ENCODE results near the gene CNOT6.

DNA sequence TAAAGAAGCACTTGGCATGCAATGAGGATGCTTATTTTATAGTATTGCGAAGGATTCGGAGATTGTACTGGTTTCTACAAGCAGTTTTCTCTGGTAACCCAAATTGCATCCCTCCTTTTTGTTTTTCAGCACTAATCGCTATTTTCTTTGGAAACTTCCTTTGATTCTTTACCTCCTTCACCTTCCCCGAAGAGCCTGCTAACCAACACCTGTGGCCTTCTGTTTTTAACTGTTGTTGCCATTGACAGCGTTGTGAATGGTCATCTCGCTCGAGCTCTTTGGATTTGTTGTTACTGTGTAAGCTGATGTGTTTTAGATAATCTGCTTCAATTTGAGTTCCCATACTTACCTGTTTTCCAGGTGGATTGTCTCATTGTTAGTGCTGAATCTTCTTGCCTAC is 1.1 kb downstream of the CNOT6 start:
- TF ChIP-seq, protein P1, sequence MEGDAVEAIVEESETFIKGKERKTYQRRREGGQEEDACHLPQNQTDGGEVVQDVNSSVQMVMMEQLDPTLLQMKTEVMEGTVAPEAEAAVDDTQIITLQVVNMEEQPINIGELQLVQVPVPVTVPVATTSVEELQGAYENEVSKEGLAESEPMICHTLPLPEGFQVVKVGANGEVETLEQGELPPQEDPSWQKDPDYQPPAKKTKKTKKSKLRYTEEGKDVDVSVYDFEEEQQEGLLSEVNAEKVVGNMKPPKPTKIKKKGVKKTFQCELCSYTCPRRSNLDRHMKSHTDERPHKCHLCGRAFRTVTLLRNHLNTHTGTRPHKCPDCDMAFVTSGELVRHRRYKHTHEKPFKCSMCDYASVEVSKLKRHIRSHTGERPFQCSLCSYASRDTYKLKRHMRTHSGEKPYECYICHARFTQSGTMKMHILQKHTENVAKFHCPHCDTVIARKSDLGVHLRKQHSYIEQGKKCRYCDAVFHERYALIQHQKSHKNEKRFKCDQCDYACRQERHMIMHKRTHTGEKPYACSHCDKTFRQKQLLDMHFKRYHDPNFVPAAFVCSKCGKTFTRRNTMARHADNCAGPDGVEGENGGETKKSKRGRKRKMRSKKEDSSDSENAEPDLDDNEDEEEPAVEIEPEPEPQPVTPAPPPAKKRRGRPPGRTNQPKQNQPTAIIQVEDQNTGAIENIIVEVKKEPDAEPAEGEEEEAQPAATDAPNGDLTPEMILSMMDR (IDR thresholded peaks at IDR 0.05 in 2 of 3, conservative IDR thresholded peaks at IDR 0.05 in 1 of 3; ENCODE audit: control insufficient read depth in 2 of 3, extremely low read depth in 1 of 3, insufficient read depth in 1 of 3, low read depth in 3 of 3, low read length in 3 of 3) = no peak
- TF ChIP-seq SMC3 (IDR thresholded peaks at IDR 0.05; ENCODE audit: borderline replicate concordance, low read length) (no peak), TBL1XR1 (IDR thresholded peaks at IDR 0.05; ENCODE audit: low read depth, low read length) (no peak), POLR2A (IDR thresholded peaks at IDR 0.05; ENCODE audit: low read depth, low read length) (no peak), JUND (IDR thresholded peaks at IDR 0.05; ENCODE audit: low read depth, low read length) (no peak), EGR1 (IDR thresholded peaks at IDR 0.05; ENCODE audit: borderline replicate concordance in 1 of 2, low read depth in 2 of 2, low read length in 2 of 2) (no peak), CBFB (IDR thresholded peaks at IDR 0.05; ENCODE audit: low read depth) (no peak), CREB1 (IDR thresholded peaks at IDR 0.05; ENCODE audit: low read depth) (no peak), RELA (IDR thresholded peaks at IDR 0.05; ENCODE audit: borderline replicate concordance, partially characterized antibody) (no peak), NR2C2 (IDR thresholded peaks at IDR 0.05; ENCODE audit: borderline replicate concordance, control insufficient read depth, insufficient read length, low read depth) (no peak), EZH2 (IDR thresholded peaks at IDR 0.05; ENCODE audit: borderline replicate concordance, control insufficient read depth, low read depth, low read length) (no peak)
- TF ChIP-seq, protein P2, sequence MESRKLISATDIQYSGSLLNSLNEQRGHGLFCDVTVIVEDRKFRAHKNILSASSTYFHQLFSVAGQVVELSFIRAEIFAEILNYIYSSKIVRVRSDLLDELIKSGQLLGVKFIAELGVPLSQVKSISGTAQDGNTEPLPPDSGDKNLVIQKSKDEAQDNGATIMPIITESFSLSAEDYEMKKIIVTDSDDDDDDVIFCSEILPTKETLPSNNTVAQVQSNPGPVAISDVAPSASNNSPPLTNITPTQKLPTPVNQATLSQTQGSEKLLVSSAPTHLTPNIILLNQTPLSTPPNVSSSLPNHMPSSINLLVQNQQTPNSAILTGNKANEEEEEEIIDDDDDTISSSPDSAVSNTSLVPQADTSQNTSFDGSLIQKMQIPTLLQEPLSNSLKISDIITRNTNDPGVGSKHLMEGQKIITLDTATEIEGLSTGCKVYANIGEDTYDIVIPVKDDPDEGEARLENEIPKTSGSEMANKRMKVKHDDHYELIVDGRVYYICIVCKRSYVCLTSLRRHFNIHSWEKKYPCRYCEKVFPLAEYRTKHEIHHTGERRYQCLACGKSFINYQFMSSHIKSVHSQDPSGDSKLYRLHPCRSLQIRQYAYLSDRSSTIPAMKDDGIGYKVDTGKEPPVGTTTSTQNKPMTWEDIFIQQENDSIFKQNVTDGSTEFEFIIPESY (IDR thresholded peaks at IDR 0.05) = no peak
- TF ChIP-seq, protein P3, sequence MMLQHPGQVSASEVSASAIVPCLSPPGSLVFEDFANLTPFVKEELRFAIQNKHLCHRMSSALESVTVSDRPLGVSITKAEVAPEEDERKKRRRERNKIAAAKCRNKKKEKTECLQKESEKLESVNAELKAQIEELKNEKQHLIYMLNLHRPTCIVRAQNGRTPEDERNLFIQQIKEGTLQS (IDR thresholded peaks at IDR 0.05; ENCODE audit: borderline replicate concordance, extremely low read depth, low read depth, low read length) = no peak

All from GM12878 (cell line).